DMS153 treated with DMSO at 0.1 percent for 48 hours (cell line): ENCODE measurements around the gene HYAL3.

ENCODE experiments used
- DNase-seq: peaks from one replicate; lab custom pipeline; 2025; ENCODE audit not compliant: unreplicated experiment; lab: John Stamatoyannopoulos, UW

HYAL3 gene

DNA sequence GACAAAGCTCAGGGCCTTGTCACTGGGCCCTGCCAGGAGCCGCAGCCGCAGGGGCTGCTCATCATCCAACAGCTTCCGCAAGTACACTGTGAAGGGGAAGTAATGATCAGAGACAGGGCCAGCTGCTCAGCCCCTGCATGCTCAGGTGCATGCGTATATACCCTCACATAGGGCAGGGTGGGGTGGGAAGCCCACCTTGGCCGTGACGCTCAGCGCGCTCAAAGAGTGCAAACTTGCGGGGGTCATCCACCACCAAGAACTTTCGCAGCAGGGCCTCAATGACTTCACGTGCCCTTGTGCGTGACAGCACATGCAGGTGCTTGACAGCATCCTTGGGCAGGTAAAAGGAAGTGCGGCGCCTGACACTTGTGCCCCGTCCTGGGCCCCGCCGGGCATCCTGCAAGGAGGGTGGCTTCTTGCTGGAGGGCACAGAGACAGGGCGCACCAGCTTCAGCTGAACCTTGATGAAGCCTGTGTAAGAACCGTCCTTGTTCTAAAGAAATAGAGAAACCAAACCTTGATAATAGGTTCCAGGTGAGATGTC, 32.2 kb upstream of the HYAL3 start:
- DNase-seq = no peak

DNA sequence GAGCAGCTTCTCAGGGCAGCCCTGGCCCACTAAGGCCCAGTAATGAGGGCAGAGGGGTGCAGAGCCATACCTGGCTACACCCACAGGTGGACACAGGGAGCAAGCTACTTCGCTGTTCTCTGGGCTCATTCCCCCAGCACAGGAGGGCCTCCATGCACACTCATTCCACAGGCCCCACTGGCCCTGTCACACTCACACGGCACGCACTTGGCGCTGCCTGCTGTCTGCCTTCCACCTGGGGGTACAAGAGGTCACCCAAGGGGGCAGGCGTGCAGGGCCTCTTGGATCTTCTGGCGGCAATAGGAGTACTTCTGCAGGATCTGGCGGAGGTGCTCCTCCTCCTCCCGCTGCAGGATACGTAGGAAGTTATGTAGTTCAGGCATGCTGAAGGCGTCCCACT, 31.1 kb upstream of the HYAL3 start:
- DNase-seq = no peak

DNA sequence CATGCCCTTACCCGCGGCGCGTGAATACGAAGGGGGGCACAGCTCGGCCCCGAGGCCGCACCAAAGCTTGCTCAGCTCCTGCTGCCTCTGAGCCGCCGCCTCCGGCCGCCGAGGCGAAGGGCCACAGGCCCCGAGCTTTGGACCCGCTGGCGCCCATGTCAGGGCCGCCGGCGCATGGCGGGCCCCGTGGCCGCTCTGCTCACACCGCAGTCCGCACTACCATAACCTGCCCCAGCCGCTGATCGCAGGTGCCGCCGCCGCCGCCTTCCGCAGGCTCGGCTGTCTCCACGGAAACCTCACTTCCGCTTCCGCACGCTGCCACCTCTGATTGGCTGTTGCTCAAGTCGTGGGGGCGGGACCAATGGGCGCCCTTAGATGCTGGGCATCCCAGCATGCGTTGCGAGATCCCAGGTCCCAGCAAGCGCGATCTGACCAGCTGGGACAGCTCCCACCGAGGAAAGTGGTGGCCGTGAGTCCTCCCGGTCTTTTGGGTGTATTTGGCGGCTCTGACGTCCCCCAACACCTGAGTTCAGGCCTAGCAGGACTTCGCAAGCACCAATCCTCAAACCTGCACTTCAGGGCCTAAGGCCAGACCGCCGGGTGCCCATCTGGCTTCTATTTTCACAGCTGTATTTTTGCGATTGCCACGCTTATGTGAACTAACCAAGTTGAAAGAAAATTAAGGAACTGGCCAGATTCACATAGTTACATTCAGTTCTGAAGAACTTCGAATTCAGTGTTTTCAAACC, 28.9 kb upstream of the HYAL3 start, which contains the start of gene TUSC2:
Gene TUSC2, minus strand, starts transcription at position 281 of the 749 bp plus-strand sequence. Its CDS starts 124 bp downstream, at position 157.
- DNase-seq = peak; percentile 67

DNA sequence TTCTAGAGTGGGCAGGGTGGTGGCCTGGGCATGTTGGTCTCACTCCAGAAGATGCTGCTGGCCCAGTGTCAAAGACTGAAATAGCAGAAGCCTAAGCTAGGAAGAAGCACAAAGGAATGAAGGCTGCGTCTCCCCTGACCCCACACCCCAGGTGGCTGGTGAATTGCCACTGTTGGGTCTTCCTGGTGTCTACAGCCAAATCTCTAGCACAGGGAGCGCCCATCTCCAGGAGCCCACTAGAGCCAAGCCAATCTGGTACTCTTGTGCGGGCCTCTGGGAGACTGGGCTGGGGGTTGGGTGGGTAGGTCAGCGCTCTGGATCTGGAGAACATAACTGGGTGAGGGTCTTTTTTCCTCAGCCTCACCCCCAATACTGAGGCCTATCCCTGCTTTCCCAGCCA, 27.9 kb upstream of the HYAL3 start:
- DNase-seq = no peak

DNA sequence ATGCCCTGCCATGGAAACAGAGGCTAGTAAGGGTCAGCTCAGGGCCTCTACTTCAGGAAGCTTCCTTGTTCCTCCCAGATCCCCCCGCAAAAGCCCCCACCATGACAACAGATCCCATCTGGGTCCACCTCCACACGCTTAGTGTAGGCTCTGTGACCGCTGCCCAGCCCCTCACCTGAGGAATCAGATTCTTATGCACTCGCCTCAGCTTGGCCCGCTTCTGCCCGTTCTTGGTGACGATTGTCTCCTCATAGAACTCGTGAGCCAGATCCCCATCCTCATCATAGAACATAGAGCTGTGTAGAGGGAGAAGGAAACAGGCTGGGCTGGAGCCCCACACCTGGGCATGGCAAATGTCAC, 27.0 kb upstream of the HYAL3 start:
- no peak for DNase-seq

DNA sequence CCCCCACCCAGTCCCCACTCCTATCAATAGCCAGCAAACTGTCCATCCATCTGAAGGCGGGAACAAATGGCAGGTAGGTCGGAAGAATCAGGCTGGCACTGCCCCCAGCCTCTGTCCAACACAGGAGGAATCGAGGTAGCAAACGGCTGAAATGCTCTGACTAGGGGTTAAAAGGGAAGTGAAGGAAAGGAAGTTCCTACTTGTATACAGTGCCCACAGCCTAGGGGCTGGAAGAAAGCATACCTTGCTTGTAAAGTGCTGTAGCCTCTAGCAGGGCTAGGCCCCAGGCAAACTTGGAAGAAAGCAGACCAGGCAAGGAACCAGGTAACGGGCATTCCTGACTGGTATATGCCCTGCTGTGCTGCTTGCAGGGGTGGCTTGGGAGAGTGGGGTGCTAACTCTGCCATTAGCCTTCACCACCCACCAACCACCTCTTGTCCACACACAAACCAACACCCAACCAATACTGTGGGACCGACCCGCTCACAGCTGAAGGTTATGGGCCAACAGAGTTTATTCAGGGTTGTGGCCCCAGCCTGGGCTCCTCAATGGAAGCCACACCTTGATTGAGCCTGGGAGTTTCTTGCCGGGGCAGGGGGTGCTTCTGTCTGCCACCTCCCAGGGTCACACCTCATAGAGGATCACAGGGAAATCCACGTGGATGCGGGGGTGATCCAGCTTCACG, 26.4 kb upstream of the HYAL3 start:
- DNase-seq = no peak

DNA sequence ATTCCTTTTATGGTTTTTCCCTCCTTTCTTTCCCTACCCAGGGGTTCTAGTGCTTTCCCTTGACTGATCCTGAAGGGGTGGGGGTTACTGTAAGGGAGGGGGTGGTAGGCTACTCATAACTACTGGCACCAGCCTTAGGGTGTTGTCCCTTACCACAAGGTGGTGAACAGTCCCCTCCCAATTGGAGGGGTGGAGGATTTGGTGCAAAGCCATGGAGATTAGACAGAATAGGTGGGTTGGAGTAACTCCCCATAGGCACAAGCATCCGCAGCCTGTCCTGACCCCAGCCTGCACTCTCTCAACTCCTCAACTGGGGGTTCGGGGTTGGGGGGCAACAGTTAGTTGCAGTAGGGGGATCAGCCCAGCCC, 25.9 kb upstream of the HYAL3 start:
- DNase-seq = no peak

DNA sequence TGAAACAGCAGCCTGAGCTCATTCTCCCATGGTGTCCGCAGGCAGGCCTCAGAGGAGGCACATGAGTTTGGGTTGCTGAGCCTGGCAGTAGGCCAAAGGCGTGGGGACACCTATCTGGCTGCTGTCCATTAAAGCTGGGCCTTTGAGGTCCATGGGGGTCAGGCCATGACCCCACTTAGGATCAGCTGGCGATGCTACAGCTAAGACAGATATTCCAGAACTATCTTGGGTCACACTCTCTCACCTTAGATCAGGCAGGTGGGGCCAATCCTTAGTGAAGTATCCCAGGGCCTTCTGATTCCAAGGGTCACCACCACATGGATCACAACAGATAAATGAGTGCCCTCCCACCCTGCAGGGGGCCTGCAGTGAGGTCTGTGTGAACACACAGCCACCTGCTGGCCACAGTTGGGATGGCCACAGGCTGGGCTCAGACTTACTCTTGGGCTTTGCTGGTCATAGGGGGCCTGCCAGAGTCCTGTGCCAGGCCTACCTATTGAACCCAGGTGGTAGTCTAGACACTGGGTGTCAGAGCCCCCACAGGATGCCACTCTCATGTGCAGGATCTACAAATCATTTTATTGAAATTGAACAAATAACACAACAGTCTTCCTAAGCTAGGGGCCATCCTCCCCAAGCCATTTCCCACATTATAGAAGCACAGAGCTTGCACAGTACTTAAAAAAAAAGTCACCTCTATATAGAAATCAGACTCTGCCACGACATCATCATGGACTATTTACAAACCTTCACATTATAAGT, 25.3 kb upstream of the HYAL3 start:
- DNase-seq = no peak

DNA sequence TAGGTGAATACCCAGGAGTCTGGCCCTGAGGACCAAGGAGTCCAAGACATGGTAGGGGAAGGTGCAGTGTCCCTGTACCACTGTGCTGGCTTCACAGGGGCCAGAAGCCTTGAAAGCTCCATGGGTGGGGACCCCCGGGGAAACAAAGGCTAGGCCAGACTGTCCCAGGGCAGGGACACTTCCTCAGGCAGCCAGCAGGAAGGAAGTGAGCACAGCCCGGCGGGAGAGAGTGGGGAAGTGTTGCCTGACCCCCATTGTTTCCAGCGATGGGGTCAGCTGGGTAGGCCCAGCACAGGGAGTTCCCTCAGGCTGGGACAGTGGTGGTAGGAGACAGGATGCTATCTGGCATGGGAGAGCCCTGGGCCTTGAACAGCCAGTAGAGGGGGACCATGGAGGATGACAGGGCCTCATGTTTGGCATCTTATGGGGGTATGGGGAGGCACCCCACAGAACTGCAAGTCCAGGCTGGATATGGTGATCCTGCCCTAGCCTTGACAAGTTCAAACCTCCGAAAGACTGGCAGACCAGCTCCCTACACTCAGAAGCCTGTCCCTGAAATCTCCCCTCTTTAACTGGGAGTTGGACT, 24.5 kb upstream of the HYAL3 start:
- DNase-seq = no peak

DNA sequence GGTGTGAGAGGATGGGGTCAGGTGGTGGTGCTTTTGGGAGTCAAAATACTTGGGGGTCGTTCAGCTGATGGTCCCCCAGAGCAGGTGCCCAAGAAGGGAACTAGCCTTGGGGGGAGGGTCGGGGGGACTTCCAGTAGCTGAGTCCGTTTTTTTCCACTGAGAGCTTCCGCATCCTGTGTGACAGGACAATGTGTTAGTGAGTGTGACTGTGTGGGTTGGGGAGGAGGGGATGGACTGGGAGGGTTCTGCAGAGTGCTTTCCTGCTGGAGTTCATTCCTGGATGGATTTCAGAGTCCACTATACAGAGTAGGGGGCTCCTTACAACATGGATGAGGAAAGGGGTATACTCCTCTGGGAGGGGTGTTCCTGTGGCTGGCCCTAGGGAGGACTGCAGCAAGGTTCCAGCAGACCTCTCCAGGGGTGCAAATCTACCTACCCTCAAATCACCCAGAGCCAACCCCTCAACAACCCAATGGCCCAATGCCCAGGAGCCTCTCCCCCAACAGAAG, 23.9 kb upstream of the HYAL3 start:
- DNase-seq = peak; percentile 14

DNA sequence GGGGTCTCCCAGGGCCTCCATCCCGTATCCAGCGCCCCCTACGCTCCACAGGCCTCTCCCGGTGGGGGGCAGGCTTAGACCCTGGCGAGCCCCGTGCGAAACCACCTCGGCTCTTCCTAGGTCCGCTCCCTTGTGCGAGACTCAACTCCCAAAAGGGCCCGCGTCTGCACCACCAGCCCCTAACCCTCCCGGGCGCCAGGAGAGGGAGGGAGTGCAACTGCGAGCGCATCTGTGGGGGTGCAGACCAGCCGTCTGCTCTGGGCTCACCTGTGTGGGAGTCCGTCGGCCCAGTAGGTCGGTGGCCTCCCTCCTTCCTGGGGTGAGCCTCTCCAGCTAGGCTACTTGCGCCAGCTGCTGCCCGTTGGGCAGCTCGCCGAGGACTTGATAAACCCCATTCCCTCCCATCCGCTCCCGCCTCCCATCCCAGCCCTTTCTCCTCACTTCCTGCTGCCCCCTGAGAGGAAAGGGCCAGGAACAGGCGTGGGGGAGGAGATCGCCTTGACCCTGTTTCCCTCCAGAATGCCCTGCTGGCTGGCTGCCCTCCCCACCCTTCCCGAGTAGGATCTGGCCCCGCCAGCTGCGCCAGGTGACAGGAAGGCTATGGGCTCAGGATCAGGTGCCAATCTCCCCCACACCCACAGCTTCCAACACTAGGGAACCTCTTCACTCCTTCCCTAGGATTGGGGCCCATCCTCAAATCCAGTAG, 23.3 kb upstream of the HYAL3 start, which contains the start of gene HYAL2:
Gene HYAL2, minus strand, starts transcription at position 360 of the 706 bp plus-strand sequence. CDS start 2,256 bp downstream, outside the sequence.
- peak; percentile 14 for DNase-seq

DNA sequence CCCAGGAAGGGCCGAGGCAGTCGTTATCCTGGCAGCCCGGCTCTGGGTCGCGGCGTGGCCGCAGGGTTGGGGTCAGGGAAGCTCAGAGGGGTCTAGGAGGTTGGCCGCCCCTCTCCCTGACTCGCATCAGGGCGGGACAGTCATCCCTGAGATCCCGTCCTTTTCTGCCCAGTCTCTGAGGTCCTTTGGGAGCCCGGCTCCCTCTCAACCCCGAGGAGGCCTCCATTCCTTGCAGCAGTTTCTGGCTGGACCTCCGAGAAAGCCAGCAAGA, 22.8 kb upstream of the HYAL3 start:
- DNase-seq = no peak

DNA sequence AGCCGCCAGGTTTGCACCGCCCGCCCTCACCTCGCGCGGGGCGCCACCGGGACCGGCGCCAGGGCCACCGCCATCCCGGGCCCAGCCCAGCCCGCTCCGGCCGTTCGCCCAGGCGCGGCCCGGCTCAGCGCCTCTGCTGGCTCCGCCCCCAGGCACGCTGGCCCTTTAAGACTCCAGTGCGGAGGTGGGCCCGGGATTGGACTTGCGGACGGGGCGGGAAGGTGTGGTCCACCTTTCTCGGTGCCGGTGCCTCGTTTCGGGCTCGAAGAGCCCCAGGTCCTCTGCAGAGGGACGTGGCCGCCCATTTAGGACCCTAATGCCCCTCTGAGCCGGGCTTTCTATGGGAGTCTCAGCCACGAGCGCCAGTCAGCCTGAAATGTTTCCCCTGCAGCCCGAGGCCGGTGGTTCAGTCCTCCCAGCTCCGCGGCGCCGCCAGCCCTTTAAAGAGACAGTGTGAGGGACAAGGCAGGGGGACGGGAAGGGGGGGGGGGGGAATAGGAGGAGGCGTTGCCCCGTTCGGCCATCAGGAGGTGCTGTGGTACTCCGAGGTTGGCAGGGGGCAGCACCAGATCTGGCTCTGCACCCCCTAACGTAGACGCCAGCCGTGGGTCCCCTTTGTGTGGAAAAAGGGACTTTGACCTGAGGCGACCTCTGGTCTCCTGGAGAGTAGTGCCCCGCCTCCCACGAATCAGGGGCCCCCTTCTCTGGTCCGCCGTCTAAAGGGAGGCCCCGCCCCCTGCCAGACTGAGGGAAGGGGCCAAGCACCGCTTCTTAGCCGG, 22.3 kb upstream of the HYAL3 start:
- DNase-seq = peak; percentile 18

DNA sequence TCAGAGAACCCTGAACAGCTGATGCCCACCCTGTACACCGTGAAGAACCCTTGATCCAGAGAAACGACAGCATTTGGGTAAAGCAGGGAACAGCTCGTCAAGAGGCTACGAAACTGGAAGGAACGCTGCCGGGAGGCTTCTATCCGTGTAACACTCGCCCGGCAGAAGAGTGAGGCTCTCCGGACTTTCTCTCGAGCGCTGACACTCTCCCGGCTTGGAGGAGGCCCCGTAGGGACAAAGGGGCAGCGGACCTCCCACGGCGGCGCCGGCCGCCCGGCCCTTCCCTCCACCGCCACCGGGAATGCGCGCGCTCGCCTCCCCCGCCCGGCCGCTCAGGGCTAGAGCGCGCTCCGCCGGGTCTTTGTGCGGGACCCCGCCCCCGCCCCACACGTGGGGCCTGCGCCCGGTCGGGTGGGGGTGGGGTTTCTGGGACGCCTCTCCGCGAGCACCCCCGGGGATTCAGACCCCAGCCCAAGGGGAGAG, 21.7 kb upstream of the HYAL3 start:
- no peak for DNase-seq

DNA sequence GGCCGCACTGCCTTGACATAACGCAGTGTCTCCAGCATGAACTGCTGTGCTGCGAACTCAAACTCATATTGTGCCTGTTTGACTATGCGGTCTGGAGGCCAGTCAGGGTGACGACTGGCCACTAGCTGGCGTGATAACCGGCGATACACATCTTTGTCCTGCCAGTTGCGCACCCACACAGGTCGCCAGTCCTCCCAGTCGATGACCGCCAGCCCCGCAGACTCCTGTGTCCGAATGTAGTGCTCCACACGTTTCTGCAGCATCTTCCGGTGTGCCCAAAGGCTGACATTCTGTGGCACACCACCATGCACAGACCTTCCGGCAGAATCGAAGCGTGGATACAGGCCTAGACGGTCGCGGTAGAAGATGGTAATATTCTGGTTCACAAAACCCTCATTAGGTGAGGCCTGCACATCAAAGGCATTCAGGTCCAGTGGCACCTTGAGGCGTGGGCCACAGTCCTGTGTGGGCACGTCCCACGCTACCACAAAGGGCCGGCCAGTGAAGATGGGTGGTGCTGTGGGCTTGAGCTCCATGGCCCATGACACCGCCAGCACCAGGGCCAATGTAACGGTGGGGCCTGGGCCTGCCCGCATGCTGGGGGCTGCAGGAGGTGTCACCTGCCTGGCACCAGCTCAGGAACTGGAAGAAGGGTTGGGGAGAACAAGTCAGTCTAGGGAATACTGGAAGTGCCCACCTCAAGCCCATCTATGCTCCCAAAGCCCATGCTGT, 20.9 kb upstream of the HYAL3 start:
- DNase-seq = no peak

DNA sequence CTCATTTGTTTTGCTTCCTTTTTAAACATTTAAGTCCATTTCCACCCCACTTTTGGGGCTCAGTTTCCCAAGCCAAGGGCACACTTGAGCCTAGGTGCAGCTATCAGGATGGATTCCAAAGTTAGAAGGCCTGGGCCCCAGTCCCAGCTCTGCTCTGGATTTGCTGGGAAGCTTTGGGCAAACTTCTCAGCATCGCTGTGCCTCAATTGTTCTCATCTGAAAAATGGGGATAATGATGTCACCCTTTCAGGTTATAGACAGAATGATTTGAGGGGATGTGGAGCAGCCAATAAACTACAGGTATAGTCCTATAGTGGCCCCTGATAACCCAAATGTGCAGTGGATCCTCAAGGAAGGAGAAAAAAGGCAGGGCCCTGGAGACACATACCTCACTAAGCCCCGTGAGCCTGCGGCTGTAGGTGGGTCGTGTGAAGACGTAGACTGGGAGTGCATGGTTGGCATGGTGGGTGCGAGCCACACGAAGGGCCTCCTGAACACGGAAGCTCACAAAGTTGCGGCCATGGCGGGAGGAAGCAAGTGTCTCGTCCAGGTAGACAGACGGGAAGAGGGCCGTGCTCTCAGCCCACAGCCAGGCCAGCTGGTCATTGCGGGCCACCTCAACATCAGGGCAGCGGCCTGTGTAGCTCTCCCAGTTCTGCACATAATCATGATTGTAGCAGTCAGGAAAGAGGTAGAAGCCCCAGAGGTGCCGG, 20.1 kb upstream of the HYAL3 start:
- DNase-seq = no peak

DNA sequence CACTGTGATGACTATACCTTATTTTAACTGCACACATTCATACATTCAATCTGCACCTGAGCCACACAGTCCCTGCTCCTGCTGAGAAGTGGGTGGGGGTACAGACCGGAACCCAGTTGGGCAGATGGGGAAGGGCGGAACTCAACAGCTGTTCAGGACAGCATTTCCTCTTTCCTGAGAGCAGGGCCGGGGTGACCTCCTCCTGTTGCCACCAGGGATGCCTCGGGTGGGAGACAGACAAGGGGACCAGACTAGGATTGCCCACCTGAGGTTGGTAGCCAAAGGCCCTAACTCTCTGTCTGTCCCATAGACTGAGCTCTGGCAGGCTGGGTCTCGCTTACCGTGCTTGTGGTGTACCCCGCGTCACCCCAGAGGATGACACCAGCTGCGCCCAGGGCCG, 19.4 kb upstream of the HYAL3 start:
- DNase-seq = no peak

DNA sequence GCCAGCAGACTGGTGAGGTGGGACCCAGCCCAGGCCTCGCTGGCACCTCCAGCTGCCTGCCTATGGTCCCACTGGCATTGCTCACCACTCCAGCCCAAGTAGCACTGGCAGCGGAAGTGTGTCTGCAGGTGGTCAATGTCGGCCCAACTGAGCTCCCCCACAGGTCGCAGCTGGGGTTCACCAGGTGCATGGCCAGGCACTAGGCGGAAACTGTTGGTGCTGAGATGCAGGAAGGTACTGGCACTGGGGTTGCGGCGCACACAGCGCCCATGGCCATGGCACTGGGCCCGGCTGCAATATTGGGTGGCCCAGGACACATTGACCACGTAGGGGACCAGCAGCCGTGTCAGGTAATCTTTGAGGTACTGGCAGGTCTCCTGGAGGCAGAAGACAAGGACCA, 19.0 kb upstream of the HYAL3 start:
- DNase-seq = no peak
